ENCODE results near the gene PBX2.
"Not testable (repeated sequence)": the region's sequence is repeated elsewhere in the genome, so short reads cannot be mapped to it uniquely, and the experiment has no call there.

Gene PBX2

DNA sequence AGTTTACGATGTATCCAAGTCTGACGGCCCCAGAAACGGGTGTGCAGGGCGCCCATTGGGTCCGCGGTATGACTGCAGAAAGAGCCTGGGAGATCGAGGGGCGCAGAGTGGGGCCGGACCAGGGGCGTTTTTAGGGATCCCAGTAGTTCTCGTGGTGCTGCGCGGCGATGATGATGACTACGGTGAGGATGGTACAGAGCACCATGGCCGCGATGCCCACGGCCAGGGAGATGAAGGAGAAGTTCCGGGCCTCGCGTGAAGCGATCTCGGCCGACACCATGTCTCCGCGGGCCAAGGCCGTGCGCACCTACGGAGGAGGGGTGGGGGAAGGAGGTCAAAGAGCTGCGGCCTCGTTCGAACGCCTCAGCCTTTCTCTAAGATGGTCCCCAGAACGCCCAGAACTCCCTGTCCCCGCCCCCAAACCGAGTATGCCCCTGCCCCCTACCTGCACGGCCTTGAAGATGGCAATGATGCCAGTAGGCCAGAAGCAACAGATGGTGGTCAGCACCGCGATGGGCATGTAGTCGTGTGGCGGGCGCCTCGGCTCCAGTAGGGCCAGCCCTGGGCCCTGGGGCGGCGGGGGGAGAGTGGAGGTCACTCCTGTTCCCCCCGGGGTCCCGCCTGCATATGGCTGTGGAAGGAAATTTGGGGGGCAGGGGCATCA, 40.8 kb downstream of the PBX2 start:
- no peak for DNase-seq (ENCODE audit: low read depth)

DNA sequence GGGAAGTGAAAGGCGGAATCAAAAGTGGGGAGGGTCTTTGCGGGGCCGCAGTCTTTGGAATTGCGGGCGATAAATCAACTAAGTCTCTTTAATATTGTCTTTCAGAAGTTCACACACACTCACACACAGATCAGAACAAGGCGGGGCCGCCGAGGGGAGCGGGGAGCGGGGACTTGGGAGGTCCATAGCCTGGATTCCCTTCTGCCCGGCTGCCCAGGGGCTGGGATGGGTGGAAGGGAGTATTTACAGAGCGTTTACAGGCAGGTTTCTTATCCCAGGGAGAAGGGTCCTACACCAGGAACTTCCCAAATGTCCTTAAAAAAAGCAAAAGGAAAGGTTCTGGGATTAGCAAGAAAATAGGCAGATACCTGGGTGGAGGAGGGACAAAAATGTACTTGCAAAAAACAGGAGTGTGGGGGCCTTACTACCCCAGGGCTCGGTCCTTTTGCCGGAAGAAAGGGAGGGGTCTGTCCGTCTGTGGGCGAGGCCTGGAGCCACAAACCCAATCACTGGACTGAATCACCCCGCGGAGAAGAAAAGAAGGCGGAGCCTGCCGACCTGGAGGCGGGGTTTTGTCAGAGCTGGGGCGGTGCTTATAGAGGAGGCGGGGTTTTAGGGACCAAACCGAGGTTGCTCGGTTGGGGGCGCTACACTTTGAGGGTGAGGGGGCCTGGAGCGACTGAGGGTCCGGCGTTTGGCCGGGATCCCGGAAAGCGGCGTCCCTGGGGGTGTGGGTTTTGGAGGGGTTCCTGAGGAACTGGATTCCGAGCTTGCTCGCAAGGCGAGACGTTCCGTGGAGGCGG, 41.5 kb downstream of the PBX2 start:
- DNase-seq (ENCODE audit: low read depth) = no peak

DNA sequence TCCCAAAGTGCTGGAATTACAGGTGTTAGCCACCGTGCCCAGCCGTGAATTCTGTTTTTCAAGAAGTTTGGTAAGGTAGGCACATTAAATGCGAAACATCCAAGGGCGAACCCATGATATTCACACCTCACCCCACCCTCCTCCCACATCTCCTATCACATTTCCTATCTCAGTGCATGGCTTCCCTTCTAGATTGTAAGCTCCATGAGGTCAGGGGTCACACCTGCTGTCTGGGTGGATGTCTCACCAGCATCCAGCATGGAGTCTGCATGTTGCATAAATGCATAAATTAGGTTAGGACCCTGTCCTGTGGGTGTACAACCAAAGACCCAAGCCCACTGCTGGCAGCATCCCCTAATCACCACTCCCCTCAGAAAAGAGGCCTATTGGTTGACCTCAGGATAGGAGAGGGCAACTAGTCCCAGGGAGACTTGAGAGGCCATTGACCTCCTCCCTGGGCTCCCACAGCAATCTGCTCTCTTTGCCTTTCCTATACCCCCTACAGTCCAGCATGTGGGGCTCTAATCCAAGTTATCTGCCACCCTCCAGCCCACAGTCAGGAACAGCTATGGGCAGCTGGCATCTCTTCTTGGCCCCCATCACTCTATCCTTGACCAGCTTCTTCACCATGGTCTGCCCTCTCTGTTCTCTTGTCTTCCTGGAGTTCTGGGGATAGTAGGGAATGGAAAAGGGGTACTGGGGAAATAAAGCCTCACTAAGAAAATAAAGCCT, 42.4 kb downstream of the PBX2 start:
- DNase-seq (ENCODE audit: low read depth) = no peak

DNA sequence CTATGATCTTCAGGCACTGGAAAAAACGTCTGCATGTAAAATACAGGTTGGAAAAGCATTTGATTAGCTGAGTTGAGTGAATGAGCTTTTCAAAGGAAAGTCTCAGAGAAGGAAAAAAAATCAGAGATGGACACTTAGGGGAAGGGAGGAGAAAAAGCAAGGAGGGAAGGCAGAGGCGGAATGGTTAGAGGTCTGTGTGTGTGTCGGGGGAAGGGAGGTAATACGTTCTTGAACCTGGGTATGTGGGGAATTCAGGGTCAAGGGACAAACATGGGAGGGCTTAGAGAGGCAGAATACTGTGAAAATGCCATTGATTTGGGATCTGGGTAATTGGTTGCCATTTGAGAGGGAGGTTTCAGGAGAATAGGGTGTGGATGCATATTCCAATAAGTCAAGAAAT, 43.3 kb downstream of the PBX2 start:
- no peak for DNase-seq (ENCODE audit: low read depth)

DNA sequence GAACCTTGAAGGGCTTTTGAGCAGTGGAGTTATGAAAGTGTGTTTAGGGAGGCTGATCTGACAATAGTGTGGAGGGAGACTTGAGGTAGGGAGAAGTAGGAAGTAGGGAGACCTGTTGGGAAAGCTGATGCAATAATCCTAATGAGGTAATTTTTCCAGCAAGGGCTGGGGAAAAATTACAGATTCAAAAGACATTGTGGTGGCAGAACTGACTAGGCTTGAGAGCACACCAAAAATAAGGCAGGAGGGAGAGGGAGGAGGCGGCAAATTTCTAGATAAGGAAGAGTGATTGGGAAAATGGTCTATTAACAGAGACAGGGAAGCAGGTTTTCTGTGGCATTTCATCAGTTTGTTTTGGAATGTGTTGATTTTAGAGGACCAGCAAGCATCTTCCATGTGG, 43.7 kb downstream of the PBX2 start:
- no peak for DNase-seq (ENCODE audit: low read depth)

DNA sequence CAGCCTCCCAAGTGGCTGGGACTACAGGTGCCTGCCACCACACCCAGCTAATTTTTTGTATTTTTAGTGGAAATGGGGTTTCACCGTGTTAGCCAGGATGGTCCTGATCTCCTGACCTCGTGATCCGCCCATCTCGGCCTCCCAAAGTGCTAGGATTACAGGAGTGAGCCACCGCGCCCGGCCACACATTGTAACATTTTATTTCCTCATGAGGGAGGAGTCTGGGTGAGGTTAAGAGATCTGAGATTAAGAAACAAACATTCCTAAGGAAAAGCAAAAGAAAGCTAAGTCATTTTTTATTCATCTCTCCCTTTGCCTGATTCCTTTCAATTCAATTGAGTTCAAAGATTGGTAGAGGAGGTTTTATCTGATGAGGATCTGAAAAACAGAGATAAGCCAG, 45.8 kb downstream of the PBX2 start:
- not testable (repeated sequence) for DNase-seq (ENCODE audit: low read depth)

DNA sequence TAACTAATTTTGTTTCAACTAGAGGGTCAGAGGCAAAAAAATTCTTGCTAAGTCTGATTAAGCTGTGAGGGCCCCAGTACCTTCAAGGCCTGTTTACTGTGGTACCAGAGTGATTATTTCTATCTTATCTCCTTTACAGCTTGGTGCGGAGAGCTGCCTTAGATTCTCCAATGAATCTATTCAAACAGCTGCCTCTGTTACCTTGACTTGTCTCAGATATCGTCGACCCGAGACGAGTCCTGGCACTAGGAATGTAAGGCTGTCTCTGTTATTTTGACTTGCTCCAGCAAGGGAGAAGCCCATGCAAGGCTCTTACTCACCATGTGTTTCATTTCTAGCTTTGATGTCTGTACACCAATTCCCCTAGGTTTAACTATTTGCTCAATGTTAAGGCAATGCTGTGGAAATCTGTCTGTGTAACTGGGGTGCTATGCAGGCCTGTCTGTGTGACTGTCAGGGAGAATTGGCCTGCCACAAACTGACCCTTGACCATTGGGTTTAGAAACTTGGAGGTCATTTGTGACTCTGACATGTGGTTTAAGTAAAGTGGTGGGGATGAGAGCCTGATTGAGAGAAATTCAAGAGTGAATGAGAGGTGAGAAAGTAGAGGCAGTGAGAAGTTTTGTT, 49.5 kb downstream of the PBX2 start:
- no peak for DNase-seq (ENCODE audit: low read depth)

DNA sequence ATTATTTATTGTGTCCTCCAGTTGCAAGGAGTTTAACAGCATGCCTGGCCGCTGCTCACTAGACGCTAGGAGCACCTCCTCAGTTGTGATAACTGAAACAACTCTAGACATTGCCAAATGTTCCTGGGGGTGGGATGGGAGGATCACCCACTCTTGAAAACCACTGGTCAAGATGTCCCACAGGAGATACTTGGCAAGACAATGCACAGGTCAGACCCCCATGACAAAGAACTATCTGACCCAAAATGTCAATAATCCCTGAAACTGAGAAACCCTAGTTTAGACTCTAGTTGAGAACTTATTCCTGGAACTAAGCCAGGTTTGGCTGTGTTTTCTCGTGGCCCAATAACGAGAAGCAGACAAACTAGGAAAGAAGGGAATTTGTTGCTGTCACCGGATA, 50.4 kb downstream of the PBX2 start:
- no peak for DNase-seq (ENCODE audit: low read depth)

DNA sequence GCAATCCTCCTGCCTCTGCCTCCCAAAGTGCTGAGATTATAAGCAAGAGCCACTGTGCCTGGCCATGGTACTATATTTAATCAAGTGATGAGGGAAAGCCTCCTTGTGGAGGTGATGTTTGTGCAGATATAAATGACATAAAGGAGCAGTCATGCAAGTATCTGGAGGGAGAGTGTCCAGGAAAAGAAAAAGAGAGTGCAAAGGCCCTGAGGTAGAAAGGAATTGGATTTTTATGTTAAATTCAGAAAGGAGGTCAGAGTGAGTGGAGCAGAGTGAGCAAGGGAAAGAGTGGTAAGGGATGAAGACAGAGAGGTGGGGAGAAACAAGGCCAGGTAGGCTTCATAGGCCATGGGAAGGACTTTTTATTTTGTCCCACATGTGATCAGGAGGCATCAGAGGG, 52.5 kb downstream of the PBX2 start:
- DNase-seq (ENCODE audit: low read depth) = no peak
